CD4-positive, alpha-beta T cell treated with Interleukin-6 at 100 ng/mL for 8 hours (primary cell): Measurements from ENCODE around the gene LRRTM4.

Experiments used
- DNase-seq: peaks from one replicate; pipeline ENCODE4 v3.0.0-alpha.2; 2020; ENCODE audit warnings: mixed read lengths, low spot score

The LRRTM4 gene

GRCh38 chr2:77521931-77522470, at the start of gene LRRTM4:
TSS of gene LRRTM4 (minus strand) at chr2:77522376.
- no peak for DNase-seq

DNA sequence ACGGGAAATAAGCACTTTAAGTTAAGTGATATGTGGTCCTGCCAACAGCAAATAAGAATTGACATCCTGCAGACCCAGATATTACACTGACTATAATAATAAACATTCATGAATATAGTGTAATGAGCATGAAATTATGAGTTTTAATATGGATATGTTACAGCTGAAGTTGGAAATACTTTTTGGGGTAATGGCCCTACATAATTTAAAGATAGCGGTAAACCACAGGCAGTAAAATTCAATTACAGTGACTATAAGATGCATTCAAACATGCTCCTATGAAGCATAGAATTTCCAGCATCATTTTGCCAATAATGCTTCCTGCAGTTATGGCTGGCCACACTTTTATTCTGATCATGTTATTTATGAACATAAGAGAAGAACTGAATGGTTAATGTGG, 49.4 kb upstream of the LRRTM4 start:
- no peak for DNase-seq

DNA sequence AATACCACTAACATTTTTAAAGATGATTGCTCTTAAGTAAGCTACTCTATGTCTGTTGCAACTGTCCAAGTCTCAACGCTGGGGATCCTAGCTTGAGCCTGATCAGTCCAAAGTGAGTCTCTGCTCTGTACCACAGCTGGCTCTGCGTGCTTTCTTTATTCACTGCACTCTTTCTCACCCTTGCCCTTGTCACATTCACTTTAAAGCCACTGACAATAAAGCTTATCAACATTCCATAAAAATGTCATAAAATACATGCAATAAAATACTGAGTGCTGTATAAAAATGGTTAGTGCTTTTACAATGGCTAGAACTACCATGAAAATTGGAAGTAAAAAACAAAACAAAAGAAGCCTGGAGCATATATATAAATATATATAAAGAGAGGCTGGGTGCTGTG, 45.5 kb upstream of the LRRTM4 start:
- no peak for DNase-seq

GRCh38 chr2:77566582-77566981, 44.4 kb upstream of the LRRTM4 start:
- no peak for DNase-seq

DNA sequence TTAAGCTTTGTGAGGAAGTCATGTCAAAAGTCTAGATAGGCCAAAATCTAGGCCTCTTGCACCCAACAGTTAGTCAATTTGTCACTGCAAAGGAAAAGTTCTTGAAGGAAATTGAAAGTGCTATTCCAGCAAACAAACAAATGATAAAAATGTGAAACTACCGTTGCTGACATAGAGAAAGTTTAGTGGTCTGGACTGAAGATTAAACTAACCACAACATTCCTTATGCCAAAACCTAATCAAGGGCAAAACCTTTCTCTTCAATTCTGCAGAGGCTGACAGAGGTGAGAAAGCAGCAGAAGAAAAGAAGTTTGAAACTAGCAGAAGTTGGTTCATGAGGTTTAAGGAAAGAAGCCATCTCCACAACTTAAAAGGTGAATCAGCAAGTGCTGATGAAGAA, 44.0 kb upstream of the LRRTM4 start:
- DNase-seq, result no peak

- no peak for DNase-seq
Measured at GRCh38 chr2:77552956-77553355, 30.8 kb upstream of the LRRTM4 start.

GRCh38 chr2:77538031-77538430, 15.9 kb upstream of the LRRTM4 start:
- no peak for DNase-seq

DNA sequence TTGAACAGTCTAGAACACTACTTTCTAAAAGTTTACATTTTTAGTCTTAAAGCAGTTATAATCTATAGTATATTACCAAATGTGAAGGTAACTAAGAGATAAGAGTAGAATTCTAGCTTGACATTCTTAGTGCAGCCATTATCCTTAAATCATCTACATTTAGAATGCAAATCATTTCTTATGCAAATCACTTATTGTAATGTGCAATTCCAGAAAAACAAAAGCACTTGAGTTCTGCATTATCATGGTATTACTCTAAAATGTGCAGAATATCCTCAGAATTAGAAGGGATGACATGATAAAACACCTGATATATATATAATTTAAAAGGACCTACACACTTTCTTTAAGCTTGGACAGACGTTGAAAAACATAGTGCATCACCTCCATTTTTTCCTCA, 712 bp upstream of the LRRTM4 start:
- DNase-seq, result no peak

DNA sequence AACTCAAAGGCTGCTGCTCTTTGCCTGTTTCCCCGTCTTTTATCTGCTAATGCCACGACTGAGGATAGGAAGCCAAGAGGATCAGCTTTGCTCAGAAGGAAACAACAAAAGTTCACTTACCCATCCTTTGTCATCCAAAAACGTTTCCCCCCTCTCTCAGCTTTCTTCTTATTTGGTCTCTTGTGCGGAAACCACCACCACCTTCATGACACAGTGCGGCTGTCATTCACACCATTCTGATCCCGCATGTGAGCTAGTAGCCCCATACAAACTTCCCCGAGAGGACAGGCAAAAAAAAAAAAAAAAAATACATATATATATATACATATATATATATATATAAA, 656 bp downstream of the LRRTM4 start:
- no peak for DNase-seq

DNA sequence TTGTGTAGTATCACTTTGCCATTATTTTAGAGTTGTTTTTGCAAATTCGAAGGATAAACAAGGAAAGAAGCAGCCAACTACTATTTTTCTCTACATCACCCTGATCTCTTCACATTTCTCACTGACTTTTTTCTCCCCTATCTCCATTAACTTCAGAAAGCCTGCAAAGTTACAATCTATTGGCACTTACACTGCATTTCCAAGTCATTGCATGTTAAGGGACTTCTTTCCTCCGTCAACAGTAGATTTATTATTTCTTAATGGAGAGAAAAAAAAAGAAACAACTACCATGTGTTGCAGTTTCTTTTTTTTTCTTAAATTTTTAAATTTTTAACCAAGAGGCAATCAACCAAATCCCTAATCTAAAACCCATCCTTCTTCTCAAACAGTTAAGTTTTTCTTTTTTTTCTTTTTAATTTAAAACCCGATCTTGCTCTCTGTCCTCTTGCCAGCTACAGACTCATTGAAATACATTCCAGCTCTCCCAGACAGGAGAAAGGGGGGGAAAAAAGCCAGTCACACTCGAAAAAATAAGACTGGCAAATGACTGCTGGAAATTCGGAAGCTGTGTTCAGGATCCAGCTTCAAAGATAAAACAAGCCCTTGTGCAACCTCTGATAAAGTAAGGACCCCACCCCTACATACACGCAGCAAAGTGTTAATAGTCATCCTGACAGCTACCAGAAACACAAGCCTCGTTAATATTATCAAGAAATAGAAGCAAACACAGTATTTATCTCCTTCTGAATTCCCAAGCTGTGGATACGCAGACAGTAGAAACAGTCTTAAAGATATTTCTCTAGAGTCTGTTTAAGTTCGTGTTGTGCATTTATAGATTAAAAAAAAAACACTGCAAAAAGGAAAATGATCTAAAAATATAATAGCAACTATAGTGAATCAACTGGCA, 1.3 kb downstream of the LRRTM4 start:
- DNase-seq, result no peak

- DNase-seq, result no peak
Measured at GRCh38 chr2:77519888-77520506, 2.2 kb downstream of the LRRTM4 start.

DNA sequence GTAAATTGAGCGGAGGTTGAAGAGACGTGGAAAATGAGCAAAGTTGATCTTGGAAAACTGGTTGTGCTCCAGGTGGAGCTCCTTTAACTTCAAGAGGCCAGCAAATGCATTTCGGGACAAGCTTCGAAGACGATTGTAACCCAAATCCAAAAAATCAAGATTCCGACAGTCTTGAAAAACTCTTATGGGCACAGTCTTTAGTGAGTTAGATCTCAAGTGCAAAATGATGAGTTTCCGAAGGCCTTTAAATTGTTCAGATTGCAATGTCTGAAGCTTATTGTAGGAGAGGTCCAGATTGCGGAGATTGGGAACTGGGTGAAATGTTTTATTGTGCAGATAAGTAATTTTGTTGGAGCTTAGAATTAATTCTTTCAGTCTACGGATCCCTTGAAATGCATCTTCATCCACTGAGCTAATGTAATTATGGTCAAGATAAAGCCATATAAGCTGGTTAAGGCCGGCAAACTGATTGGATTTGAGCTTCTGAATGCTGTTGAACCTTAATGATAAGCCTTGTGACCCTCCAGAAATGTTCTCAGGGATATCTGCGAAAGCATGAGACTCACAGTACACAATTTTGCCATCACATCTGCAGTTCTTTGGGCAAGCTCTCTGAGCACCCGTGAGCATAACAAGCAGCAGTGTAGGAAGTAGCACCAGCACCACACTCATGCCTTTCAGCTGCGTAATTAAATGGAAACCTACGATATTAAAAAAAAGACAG, 2.9 kb downstream of the LRRTM4 start:
- no peak for DNase-seq

DNA sequence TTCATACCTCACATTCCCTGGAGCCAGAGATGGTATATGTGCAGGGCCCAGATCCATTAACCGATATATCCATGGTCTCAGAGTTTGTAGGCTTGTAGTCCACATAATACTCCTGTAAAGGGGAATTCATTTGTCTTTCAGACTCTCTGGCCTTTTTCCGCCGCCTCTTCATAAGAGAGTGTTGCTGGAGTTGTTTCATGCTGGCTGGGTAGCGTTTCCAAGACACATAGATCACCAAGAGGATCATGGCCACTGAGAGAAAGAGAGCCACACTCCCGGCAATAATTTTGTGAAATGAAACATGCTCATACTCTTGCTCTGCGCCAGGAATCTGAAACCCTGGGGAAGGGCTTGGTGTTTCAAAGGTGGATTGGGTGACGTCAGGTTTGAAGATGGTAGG, 3.9 kb downstream of the LRRTM4 start:
- no peak for DNase-seq

DNA sequence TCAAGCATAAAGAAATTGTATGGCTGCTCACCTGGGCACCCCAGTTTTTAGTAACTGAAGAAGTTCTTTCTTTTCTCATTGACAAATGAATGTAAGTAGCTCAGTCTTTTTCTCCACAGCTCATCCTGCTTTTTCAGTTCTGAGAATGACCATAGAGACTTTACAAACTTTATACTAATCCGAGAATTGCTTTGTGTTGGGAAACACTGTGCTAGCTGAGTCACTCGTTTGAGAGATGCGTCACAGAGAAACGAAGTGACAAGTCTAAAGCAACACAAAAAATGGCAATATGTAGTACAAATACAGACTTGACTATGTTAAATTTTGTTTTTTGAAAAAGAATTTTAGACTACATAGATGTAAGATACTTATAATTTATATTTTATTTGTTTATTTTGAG, 9.0 kb downstream of the LRRTM4 start:
- DNase-seq, result no peak

- no peak for DNase-seq
Measured at GRCh38 chr2:77512507-77512906, 9.7 kb downstream of the LRRTM4 start.

- DNase-seq, result no peak
Measured at GRCh38 chr2:77508511-77508910, 13.7 kb downstream of the LRRTM4 start.

DNA sequence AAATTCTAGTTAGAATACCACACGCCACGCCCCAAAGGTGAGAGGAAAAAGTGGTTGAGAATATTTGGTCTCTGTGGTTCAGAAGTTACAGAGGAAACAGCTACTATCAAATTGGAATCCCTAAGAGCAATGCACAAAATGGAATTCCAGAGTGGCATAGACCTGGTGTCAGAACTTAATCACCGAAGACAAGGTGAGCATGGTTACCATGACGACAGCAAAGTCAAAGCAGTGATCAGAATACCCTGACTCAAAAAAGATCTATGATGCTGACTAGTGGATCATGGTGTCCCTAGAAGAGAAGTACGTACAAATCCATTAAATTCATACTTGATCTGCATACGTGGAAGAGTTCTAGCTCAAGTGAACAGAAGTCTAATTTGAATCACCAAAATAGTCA, 14.5 kb downstream of the LRRTM4 start:
- DNase-seq, result no peak

DNA sequence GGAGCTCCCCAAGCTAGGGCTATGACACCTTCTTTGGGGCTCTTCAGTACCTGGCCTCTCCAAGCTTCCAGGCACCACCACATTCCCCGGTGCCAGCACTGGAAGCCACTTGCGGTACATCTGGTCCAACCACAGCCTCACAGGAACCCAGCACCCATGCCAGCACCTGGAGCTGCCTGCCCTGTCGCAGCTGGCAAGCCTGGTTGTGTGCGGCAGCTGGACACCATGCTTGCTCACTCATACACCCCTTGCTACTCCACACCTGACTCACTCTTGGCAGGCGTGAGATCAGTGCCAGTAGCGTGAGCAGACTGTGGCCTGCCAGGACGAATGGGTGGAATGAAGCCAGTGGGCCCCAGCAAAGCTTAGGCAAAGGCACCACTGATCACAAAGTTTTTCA, 34.0 kb downstream of the LRRTM4 start:
- DNase-seq, result no peak

- no peak for DNase-seq
Measured at GRCh38 chr2:77487074-77487803, 34.9 kb downstream of the LRRTM4 start.

DNA sequence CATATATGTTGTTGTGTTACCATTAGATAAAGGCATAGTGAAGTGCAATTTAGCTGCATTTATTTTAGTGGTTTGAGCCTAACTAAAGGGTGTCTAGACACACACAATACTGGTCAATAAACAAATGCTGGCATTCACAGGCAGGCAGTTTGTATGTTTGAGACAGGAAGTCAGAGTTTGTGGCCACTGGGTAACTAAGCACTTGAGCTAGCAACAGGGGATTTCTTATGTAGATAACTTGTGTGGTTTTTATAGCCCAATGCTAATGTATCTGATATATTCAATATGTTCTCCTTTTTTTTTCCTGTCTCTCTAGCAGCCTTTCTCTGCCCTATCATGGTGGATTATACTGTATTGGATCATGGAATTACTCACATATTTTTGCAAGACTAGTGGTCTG, 38.1 kb downstream of the LRRTM4 start:
- DNase-seq, result no peak

- DNase-seq, result no peak
Measured at GRCh38 chr2:77479895-77480294, 42.3 kb downstream of the LRRTM4 start.

DNA sequence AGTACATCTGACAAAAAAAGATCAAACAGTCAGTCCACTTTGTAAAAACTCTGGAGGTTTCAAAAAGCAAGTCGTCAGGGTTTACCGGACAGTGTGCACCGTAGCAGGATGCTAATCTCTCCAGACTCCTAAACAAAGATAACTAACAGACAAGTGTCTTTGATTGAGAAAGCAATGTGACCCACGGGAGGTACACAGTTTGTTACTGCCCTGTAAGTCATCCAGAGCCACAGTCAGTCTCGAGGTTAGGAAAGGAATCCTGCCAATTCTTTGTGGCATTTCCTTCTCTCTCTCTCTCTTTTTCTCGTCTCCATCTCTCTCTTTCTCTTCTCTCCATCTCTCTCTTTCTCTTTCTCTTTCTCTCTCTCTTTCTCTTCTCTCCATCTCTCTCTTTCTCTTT, 42.8 kb downstream of the LRRTM4 start:
- DNase-seq, result no peak
